Stimulated activated CD8-positive, alpha-beta memory T cell treated with anti-CD3 and anti-CD28 coated beads, Interleukin-2, amount 100 ng/mL, for 1 hour (primary cell): ENCODE measurements around the gene SVIP.

Experiments
- DNase-seq, 2 donors: peaks; one replicate each; pipeline ENCODE4 v3.0.0-alpha.2; 2020; ENCODE audit warnings: low read depth in 2 of 2

Gene SVIP

GRCh38 chr11:22829231-22830081 is at the start of gene SVIP:
Gene SVIP, minus strand, starts transcription at chr11:22829801. Its CDS starts 53 bp downstream, at chr11:22829748.
- DNase-seq, result peak; percentile 83 to 90

GRCh38 chr11:22878604-22879003 is 49.0 kb upstream of the SVIP start:
- DNase-seq, result no peak

GRCh38 chr11:22878039-22878438 is 48.4 kb upstream of the SVIP start:
- DNase-seq, result no peak

GRCh38 chr11:22875869-22876473 is 46.4 kb upstream of the SVIP start:
- DNase-seq, result peak in 1 of 2 donors; percentile 8

GRCh38 chr11:22869325-22869724 is 39.7 kb upstream of the SVIP start:
- DNase-seq, result no peak

GRCh38 chr11:22860241-22860640 is 30.6 kb upstream of the SVIP start, which contains the start of gene CCDC179:
Gene CCDC179, minus strand, starts transcription at chr11:22860474. Its CDS starts 53 bp downstream, at chr11:22860421.
- no peak for DNase-seq

GRCh38 chr11:22859756-22860155 is 30.2 kb upstream of the SVIP start:
- no peak for DNase-seq

GRCh38 chr11:22851477-22851876 is 21.9 kb upstream of the SVIP start:
- no peak for DNase-seq

GRCh38 chr11:22846726-22847125 is 17.1 kb upstream of the SVIP start:
- no peak for DNase-seq

GRCh38 chr11:22832315-22833015 is 2.9 kb upstream of the SVIP start:
- DNase-seq, result no peak

- DNase-seq, result no peak
Observed at GRCh38 chr11:22830082-22830414, 447 bp upstream of the SVIP start.

- no peak for DNase-seq
Observed at GRCh38 chr11:22828373-22828772, 1.2 kb downstream of the SVIP start.

- no peak for DNase-seq
Observed at GRCh38 chr11:22822203-22822602, 7.4 kb downstream of the SVIP start.

- no peak for DNase-seq
Observed at GRCh38 chr11:22809893-22810292, 19.7 kb downstream of the SVIP start.

GRCh38 chr11:22808571-22809197 is 20.9 kb downstream of the SVIP start:
- DNase-seq, result no peak

- no peak for DNase-seq
Observed at GRCh38 chr11:22807855-22808570, 21.6 kb downstream of the SVIP start.

GRCh38 chr11:22807391-22807790 is 22.2 kb downstream of the SVIP start:
- no peak for DNase-seq

- DNase-seq, result no peak
Observed at GRCh38 chr11:22802861-22803260, 26.7 kb downstream of the SVIP start.

GRCh38 chr11:22800482-22800881 is 29.1 kb downstream of the SVIP start:
- DNase-seq, result no peak

- no peak for DNase-seq
Observed at GRCh38 chr11:22798901-22799300, 30.7 kb downstream of the SVIP start.

- no peak for DNase-seq
Observed at GRCh38 chr11:22797047-22797446, 32.6 kb downstream of the SVIP start.

GRCh38 chr11:22795914-22796313 is 33.7 kb downstream of the SVIP start:
- DNase-seq, result no peak
